ENCODE data around the gene DYRK1B.

The DYRK1B gene

GRCh38 chr19:39807846-39808364, 26.1 kb downstream of the DYRK1B start:
- DNase-seq: no peak

GRCh38 chr19:39805104-39805503, 28.9 kb downstream of the DYRK1B start:
- DNase-seq: no peak

- DNase-seq: no peak
Observed at GRCh38 chr19:39802958-39803357, 31.0 kb downstream of the DYRK1B start.

- no peak for DNase-seq
Observed at GRCh38 chr19:39797083-39797482, 36.9 kb downstream of the DYRK1B start.

- no peak for DNase-seq
Observed at GRCh38 chr19:39796000-39796498, 37.9 kb downstream of the DYRK1B start.

GRCh38 chr19:39795001-39795400, 39.0 kb downstream of the DYRK1B start:
- no peak for DNase-seq

GRCh38 chr19:39792999-39793546, 40.9 kb downstream of the DYRK1B start:
- peak; percentile 74 for DNase-seq

- no peak for DNase-seq
Observed at GRCh38 chr19:39788244-39788643, 45.7 kb downstream of the DYRK1B start.

- DNase-seq: no peak
Observed at GRCh38 chr19:39780894-39781293, 53.1 kb downstream of the DYRK1B start.

- DNase-seq: no peak
Observed at GRCh38 chr19:39778763-39779162, 55.2 kb downstream of the DYRK1B start, which contains the start of gene LEUTX. Gene LEUTX (plus strand): TSS chr19:39778854. CDS start chr19:39778921, 67 bp downstream.
